ENCODE data around the gene C4orf50.

DNA sequence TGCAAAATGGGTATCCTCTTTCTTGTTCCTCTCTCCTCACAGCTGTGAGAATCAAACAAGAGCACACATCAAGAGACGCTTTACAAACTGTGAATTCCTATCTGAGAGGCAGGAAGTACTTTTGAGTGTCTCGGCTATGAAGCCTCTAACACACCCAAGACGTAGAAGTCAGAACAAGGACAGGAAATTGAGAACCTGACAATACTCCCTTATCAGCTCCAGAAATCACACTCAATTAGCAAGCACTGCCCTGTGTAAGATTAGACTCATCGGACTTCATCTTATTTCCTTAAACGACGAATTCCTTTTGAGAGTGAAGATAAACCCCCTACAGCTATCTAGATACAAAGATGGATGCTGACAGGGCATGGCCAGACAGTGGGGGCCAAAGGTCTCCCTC, 74.7 kb downstream of the C4orf50 start:
- TF ChIP-seq, protein P1, sequence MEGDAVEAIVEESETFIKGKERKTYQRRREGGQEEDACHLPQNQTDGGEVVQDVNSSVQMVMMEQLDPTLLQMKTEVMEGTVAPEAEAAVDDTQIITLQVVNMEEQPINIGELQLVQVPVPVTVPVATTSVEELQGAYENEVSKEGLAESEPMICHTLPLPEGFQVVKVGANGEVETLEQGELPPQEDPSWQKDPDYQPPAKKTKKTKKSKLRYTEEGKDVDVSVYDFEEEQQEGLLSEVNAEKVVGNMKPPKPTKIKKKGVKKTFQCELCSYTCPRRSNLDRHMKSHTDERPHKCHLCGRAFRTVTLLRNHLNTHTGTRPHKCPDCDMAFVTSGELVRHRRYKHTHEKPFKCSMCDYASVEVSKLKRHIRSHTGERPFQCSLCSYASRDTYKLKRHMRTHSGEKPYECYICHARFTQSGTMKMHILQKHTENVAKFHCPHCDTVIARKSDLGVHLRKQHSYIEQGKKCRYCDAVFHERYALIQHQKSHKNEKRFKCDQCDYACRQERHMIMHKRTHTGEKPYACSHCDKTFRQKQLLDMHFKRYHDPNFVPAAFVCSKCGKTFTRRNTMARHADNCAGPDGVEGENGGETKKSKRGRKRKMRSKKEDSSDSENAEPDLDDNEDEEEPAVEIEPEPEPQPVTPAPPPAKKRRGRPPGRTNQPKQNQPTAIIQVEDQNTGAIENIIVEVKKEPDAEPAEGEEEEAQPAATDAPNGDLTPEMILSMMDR (IDR thresholded peaks at IDR 0.05; ENCODE audit: low read length): no peak
- no peak for TF ChIP-seq EZH2 (IDR thresholded peaks at IDR 0.05; ENCODE audit: borderline replicate concordance, low read length)

Data from OCI-LY1 (cell line).